ENCODE results near the gene TMPRSS11B.

TMPRSS11B gene

GRCh38 chr4:68287704-68288392, 42.4 kb upstream of the TMPRSS11B start:
- POLR2A ChIA-PET: no interaction called here
- no peaks in the 10 kb centered on the region for H3K9me3 ChIP-seq (ENCODE audit: control insufficient read depth, insufficient read depth, low read depth, low read length)
- no peaks in the 10 kb centered on the region for H3K36me3 ChIP-seq (ENCODE audit: control insufficient read depth in 2 of 2, insufficient read depth in 1 of 2, low read length in 2 of 2)
- no peaks in the 10 kb centered on the region for H3K4me1 ChIP-seq (ENCODE audit: control insufficient read depth, insufficient read depth, low read length)
- H3K27ac ChIP-seq (ENCODE audit: extremely low read depth, low read depth, low read length): no peak overlapping the region
- TF ChIP-seq ZNF221 (tag by site-specific recombination; IDR thresholded peaks at IDR 0.05; ENCODE audit: borderline replicate concordance): no peak
- TF ChIP-seq ZNF354C (tag by site-specific recombination; IDR thresholded peaks at IDR 0.05; ENCODE audit: borderline replicate concordance, low read depth): no peak
- no peak for TF ChIP-seq ZNF707 (tag by site-specific recombination; IDR thresholded peaks at IDR 0.05)
- no peak for TF ChIP-seq ZNF510 (tag by site-specific recombination; IDR thresholded peaks at IDR 0.05; ENCODE audit: insufficient replicate concordance)
- TF ChIP-seq PRDM4 (tag by site-specific recombination; IDR thresholded peaks at IDR 0.05): no peak
- TF ChIP-seq ZNF777 (tag by site-specific recombination; IDR thresholded peaks at IDR 0.05; ENCODE audit: borderline replicate concordance): no peak
- no peak for TF ChIP-seq ZNF837 (tag by site-specific recombination; IDR thresholded peaks at IDR 0.05)
- TF ChIP-seq ZNF776 (tag by site-specific recombination; IDR thresholded peaks at IDR 0.05; ENCODE audit: borderline replicate concordance): no peak
- no peak for TF ChIP-seq ZSCAN5A (tag by site-specific recombination; IDR thresholded peaks at IDR 0.05)
- no peak for TF ChIP-seq GLI2 (tag by site-specific recombination; IDR thresholded peaks at IDR 0.05; ENCODE audit: borderline replicate concordance, low read depth)
- TF ChIP-seq ZEB2 (tag by site-specific recombination; IDR thresholded peaks at IDR 0.05): no peak
- no peak for TF ChIP-seq ZNF175 (tag by site-specific recombination; IDR thresholded peaks at IDR 0.05)
- TF ChIP-seq ZFP3 (tag by site-specific recombination; IDR thresholded peaks at IDR 0.05; ENCODE audit: low read depth): no peak
- TF ChIP-seq HOXA7 (CRISPR knock-in tag; IDR thresholded peaks at IDR 0.05; ENCODE audit: borderline replicate concordance): no peak
- TF ChIP-seq ZBTB6 (tag by site-specific recombination; IDR thresholded peaks at IDR 0.05): no peak
- no peak for TF ChIP-seq ZNF335 (tag by site-specific recombination; conservative IDR thresholded peaks at IDR 0.05)
- no peak for TF ChIP-seq YY2 (tag by site-specific recombination; IDR thresholded peaks at IDR 0.05)
- no peak for TF ChIP-seq ZBTB21 (tag by site-specific recombination; IDR thresholded peaks at IDR 0.05)
- CTCF ChIA-PET: no interaction called here
- H3K4me3 ChIP-seq (ENCODE audit: low read depth, low read length): no peak overlapping the region

- POLR2A ChIA-PET: no interaction called here
- TF ChIP-seq ZNF426 (tag by site-specific recombination; IDR thresholded peaks at IDR 0.05): no peak
- TF ChIP-seq HOXD13 (CRISPR knock-in tag; IDR thresholded peaks at IDR 0.05; ENCODE audit: borderline replicate concordance): no peak
- Histone ChIP-seq H3K36me3 (ENCODE audit: control insufficient read depth in 2 of 2, insufficient read depth in 1 of 2, low read length in 2 of 2) (no peaks in the 10 kb centered on the region), H3K9me3 (ENCODE audit: control insufficient read depth, insufficient read depth, low read depth, low read length) (no peaks in the 10 kb centered on the region), H3K4me3 (ENCODE audit: low read depth, low read length) (no peak overlapping the region), H3K4me1 (ENCODE audit: control insufficient read depth, insufficient read depth, low read length) (no peaks in the 10 kb centered on the region), H3K27ac (ENCODE audit: extremely low read depth, low read depth, low read length) (no peak overlapping the region)
- CTCF ChIA-PET: interaction anchor here (0.6 kb wide), 1 partner anchor 91 kb away, joined by 3 read pairs; no protein-coding TSS in a partner anchor
Measured at GRCh38 chr4:68283714-68284113, 38.2 kb upstream of the TMPRSS11B start.

Measured in HEK293 (cell line).